GM21515 (cell line): ENCODE measurements around the gene INA.

Source experiments
- ATAC-seq: cut with Tn5 transposase; IDR thresholded peaks from one replicate; pipeline ENCODE4 v1.9.1; 2021; ENCODE audit not compliant: unreplicated experiment

The INA gene

DNA sequence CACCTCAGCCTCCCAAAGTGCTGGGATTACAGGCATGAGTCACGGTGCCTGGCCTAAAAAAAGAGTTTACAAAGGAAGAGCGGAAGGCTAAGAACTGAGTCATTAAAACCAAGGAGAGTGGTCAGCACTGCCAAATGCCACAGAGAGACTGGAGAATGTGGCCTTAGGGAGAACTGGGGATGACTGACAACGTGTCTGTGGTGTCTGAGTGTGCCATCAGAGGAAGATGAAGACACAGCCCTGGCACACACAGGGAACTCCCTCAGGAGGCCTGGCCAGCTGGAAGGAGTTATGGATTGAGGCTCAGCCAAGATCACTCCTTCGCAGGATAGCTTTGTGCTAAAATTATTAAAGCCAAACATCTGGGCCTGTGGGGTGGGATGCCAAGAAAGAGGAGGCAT, 3.9 kb upstream of the INA start:
- no peak for ATAC-seq

DNA sequence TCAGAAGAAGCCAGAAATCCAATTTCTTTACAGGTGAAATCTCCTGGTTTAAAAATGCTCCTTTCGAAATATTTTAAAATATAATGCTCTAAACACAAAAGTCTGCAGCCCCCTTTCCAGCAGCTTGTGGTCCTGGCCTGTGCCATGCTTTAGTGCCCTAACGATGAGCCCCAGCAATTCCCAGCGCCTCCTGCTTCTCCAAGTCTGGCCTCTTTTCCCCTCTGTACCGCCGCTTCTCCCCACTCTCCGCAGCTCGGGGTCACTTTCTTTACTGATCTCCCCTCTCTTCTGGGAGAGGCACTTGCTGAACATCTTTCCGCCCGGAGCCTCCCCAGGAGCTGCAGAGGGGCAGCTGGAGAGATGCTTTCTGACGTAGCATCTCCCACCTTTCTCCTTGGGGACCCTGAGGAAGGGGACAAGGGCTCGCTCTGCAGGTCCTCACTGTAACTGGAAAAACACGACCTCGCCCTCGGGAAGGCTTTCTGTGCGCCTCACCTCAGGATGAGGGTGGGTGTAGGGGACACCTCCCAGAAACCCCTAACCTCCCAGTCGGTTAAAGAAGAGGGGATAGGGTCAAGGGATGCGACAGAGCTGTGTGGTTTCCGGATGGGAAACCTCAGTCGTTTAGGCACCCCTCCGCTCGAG, 565 bp upstream of the INA start:
- ATAC-seq, result no peak

DNA sequence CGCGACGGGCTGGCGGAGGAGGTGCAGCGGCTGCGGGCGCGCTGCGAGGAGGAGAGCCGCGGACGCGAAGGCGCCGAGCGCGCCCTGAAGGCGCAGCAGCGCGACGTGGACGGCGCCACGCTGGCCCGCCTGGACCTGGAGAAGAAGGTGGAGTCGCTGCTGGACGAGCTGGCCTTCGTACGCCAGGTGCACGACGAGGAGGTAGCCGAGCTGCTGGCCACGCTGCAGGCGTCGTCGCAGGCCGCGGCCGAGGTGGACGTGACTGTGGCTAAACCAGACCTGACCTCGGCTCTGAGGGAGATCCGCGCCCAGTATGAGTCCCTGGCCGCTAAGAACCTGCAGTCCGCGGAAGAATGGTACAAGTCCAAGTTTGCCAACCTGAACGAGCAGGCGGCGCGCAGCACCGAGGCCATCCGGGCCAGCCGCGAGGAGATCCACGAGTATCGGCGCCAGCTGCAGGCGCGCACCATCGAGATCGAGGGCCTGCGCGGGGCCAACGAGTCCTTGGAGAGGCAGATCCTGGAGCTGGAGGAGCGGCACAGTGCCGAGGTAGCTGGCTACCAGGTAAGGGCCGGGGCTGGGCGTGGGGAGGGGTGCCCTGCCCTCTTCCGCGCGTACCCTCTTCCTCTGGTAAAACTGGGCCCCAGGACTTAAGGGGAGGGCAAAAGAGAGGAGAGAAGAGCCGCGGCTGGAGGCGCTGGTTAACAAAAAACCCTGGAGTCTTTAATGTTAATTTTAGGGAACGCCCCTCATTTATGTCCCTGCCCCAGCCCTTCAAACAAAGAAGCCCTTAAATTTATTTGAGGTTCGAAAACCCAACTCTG, 987 bp downstream of the INA start:
- ATAC-seq, result no peak

DNA sequence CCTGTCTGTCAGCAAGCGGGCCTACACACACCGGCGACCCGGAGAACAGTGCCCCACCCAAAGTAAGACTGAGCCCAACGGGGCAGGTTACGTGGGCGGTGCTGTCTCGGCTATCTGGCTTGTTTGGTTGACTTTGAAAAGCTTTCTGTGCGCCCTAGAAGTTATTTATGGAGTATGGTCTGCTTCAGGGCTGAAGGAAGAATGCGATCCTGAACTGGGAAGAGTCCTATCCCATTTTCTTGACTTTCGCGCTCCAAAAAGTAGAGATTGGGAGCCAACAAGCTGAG, 1.5 kb downstream of the INA start:
- ATAC-seq, result no peak

DNA sequence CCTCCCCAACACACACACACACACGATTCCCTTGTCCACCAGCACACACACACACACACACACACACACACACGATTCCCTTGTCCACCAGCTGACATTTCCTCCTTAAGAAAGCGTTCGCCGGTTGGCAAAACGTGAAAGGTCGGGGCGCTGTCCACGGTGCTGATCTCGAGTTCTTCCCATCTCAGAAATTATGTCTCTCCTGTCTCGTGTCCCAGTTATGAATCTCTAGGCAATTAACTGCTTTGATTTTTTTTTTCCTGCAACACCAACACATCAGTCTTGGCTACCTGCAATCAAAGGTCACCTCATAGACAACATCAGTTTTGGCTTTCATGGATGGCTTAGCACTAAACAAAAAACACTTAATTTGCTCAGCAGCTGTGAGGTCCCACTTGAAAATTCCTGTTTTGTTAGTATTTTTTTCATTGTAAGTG, 1.9 kb downstream of the INA start:
- no peak for ATAC-seq

DNA sequence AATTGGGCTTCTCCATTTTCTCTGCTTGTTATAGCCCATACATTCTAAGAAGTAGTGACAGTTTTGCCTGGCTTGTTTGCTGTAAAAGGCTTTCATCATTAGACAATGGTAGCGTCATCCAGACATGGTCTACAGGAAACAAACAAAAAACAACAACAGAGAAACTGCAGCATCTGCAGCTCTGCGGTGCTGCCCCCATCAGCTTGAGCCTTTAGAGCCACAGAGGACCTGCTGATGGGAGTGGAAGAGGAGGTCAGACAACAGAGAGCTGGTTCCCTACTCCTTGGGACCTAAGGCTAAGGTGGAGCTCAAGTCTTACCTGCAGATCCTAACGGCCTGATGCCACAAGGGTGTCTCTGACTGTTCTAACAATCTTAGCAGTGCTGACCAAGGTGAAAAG, 3.1 kb downstream of the INA start:
- no peak for ATAC-seq

DNA sequence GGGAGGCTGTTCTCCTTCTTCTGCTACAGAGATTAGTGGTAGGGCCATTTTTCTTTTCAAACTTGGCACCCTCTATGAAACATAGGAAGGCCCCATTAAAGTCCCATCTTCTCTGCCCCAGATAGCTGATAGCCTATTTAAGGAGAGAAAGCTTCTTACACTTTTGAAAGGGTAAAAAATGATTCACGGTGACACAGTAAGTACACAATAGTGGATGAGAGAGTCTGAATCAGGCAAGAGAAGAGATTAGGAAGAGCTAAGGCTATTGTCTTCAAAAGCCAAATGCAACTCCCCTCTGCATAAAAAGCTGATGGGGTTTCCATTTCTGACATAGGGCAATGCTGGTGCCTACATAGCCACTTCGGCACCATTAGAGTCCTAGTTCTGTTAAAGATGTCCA, 3.6 kb downstream of the INA start:
- ATAC-seq, result no peak

DNA sequence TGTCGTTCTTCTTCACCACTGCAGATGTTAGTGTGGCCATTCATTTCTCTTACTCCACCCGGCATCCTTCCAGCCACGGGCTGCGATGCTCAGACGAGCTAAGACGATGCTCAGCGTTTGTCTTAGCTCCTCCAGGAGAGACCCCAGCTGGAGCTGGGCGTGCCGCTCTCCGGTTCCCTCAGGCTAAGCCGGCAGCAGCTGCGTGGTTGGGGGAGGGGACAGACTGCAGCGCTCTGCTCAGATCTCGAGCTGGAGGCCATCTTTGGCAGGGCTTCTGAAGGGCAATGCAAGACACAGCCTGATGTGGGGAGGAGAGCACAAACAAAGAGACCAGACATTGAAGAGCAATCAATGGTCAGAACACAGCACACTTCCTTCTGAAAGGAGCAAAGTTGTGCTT, 4.8 kb downstream of the INA start:
- ATAC-seq, result no peak

DNA sequence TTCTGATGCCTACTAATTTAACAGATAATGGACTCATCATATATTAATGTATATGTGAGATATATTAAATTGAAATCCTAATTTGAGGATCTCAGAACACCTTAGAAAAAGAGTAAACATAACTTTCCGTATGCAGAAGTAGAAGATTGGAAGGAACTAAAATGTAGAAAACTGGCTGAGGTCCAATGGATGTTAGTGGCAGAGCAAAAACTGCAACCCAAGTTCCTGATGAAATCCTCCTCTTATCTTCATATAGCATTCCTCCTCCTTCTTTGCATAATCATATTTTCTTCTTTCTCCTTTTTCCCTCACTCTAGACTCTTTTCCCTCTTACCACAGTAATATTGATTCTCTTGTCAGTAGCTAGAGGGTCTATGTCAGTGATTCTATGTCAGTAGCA, 6.0 kb downstream of the INA start:
- ATAC-seq, result no peak

DNA sequence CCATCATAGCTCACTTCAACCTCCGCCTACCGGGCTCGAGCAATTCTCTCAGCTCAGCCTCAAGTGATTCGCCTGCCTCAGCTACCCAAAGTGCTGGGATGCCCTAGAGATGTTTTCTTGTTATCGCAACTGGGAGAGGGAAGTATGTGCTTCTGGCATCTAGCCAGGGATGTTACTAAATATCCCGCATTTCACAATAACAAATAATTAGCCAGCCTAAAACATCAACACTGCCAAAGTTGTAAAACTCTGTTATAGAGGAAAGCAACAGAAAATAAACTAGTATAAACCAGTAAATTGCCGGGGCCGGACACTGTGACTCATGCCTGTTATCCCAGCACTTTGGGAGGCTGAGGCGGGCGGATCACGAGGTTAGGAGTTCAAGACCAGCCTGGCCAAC, 7.2 kb downstream of the INA start:
- ATAC-seq, result no peak

DNA sequence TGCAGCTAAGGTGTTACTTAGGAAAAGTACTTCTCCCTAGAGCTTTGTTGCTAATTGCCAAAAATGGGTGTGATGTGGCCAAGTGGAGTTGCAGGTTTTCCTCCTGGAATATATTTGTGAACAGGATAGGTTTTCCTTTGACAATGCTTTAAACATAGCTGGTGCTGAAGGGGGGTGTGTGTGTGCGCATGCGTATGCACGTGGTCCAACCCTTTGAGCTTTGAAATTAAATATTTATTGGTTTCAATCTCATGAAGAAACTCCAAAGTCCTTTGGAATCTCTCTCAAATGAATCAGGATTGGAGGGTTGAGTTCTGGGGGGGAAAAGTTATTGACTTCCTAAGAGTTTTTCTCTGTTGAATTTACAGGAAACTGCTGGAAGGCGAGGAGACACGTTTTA, 11.1 kb downstream of the INA start:
- ATAC-seq, result no peak

DNA sequence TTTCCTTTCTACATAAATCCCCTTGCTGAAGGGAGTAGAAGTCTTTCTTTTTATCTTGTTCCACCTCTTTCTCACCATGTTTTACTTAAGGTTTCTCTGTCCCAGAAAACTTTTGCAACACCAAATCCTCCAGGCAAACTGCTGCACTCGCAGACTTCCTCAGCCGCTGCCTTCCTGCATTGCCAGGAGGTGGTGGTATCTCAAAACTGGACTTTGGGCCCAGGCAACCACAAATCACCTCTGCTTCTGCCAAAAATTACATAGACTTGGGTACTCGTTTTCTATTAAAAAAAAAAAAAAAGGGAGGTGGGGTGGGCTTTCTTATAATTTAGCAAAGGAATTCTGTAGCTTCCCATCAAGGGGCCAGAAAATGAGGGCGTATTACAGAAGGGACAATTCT, 14.7 kb downstream of the INA start:
- no peak for ATAC-seq

DNA sequence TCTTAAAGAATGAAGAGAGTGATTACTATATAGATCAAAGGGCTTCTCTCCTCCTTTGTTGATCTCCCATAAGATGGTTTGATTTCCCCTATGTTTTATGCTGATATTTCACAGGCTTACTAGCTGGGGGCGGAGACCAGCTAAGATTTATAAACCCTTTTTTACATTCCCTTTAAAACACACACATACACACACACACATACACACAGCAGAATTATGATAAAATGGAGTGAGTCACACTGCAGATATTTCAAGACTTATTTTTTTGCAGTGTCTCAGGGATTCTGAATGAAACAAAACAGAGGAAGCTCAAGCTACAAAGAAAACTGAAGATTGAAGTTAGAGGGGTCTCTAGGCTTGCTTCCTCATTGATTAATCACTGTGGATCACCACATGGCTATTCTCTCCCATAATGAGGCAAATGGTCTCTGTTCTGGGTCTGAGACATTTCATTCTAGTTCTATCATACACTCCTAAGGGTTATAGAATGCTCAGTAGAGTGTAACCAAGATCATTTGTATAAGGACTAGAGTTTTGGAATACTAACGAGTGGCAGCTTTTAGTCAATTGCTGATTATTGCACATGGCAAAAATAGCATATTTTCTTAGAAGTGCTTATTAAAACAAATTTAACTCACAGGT, 18.6 kb downstream of the INA start:
- no peak for ATAC-seq

DNA sequence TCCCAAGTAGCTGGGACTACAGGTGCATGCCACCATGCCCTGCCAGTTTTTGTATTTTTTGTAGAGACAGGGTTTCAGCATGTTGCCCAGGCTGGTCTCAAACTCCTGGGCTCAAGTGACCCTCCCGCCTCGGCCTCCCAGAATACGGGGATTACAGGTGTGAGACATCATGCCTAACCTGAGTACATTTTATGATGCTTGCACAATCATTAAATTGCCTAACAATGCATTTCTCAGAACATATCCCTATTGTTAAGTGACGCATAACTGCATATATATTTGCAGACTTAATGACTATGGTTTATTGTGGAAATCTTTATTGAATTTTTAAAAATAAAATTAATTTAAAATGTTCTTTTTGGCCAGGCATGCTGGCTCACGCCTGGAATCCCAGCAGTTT, 30.7 kb downstream of the INA start:
- ATAC-seq, result no peak

DNA sequence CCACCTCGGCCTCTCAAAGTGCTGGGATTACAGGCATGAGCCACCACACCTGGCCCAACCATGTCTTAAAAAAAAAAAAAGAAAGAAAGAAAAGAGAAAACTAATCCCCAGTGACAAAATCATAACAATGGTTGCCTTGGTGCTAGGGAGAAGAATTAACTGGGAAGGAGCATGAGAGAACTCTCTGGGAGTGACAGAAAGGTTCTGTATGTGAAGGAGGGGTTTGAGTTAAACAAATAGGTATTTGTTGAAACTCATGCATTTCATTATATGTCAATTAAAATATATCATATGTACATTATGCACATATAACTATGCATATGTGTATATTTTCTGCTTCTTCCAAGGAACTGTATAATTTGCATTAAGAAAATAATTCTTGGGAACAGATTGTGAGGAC, 33.3 kb downstream of the INA start:
- ATAC-seq, result no peak

DNA sequence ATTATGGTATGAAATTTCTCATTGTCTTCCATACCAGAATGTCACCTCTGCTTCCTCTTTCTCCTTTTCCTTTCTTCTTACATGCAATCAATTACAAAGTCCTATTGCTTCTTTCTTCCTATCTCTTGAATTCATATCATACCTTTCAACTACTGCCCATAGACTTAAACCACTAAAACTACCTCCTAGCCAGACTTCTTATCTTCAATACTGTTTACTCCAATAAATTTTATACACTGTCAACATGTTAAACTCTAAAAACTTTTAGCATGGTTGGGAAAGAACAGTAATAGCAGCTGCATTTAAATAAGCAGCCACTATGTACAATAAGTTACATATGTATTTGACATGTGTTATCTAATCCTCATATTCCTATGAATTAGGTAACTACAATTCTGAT, 39.1 kb downstream of the INA start:
- no peak for ATAC-seq

DNA sequence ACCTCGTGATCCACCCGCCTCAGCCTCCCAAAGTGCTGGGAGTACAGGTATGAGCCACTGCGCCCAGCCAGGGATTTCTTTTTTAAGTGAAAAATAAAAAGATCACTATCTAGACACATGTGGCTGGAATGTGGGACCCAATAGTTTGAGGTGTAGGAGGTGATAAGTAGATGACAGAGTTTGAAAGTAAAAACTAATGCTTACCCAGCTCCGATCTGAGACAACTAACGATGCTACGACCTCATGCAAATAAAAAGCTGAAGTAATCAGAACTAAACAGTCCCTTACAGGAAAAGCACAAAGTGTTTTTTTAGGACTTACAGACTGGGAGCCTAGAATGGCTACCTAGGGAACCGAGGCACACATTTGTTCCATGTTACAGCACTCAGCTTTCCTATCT, 51.0 kb downstream of the INA start:
- no peak for ATAC-seq

DNA sequence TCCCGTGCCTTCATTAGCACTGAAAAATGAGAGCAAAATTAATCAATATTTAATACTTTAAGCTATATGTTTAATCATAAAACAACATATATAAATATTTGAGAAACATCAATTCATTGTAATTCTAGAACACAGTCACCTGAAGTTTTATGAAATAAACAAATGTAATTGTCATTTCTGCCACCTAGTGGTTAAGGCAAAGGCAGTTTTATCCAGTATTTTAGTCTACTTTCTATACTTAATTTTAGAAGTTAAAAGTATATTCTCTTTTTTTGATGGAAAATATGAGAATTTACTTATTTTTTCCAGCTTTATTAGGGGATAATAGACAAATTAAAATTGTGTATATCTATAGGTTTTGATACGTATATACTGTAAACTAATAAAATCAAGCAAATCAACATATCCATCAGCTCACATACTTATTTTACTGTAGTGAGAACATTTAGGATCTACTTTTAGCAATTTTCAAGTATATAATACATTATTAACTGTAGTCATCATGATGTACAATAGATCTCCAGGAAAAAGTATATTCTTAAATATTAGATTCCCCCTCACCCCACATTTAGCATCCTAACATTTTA, 57.1 kb downstream of the INA start:
- no peak for ATAC-seq

DNA sequence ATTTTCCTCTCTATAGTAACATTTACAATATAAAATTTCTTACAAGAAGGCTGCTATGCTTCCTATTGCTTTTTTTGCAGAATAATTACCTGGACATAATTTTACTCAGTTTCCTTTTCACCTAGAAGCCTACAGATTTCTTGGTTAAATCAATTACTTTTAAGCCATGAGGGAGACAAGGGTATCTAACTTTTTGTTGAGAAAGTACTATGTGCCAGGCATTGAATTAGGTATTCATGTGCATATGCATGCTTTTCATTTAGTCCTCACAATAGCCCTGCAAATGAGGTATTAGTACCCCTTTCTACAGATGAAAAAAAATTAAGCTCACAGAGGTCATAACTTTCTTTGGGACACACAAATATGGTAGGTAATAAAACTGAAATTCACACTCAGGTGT, 57.6 kb downstream of the INA start:
- no peak for ATAC-seq

DNA sequence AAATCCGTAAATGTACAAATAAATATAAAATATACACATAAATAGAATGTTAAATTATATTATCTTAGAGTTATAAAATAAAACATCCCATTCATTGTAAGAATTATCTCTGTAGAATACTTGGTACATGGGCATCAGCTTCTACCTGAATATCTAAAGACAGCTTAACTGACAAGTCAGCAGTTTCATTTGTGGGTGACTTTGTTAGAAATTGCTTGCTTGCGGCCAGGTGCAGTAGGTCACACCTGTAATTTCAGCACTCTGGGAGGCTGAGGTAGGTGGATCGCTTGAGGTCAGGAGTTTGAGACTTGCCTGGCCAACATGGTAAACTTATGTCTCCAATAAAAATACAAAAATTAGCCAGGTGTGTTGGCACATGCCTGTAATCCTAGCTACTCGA, 59.4 kb downstream of the INA start:
- no peak for ATAC-seq
